Measurements from ENCODE around the gene SLC39A13. TPM values are rescaled to one million over a fixed set of nuclear protein-coding genes. Genes with fewer than 3 reads are reported as not detected.

Gene SLC39A13
- total RNA-seq, 1 donor from 2014 or later, result 40.1 TPM

DNA sequence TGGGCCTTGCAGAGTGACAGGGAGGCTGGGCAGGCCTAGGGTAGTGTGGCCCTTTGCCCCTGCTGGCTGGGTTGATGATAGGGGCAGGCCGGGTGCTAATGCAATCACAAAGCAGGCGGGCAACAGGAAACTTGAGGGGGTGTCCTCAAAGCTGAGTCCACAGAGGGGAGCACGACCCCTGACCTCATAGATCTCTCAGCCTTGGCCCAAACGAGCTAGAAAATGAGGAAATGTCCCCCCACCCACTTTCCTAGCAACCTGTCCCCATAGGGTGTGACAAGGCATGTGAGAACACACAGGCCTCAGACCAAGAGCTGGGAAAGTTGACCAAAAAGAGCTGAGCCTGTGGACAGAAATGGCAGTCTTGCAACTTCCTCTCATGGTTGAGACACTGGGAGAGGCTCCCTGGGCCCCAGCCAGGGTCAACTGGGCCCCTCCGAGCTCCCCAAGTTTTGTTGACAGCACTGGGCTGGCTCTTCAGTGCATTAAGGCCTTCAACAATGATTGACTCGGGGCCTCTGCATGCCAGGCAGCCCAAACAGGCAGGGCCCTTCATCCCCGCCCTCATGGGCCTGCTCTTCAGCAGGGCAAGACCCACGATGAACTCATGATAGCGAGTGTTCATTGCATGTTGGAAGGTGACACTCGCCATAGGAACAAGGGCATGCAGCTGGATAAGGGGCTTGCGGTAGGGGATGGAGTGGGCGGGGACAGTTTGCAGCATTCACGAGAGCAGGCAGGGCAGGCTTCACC is 20.3 kb upstream of the SLC39A13 start:
- DNase-seq, result no peak

DNA sequence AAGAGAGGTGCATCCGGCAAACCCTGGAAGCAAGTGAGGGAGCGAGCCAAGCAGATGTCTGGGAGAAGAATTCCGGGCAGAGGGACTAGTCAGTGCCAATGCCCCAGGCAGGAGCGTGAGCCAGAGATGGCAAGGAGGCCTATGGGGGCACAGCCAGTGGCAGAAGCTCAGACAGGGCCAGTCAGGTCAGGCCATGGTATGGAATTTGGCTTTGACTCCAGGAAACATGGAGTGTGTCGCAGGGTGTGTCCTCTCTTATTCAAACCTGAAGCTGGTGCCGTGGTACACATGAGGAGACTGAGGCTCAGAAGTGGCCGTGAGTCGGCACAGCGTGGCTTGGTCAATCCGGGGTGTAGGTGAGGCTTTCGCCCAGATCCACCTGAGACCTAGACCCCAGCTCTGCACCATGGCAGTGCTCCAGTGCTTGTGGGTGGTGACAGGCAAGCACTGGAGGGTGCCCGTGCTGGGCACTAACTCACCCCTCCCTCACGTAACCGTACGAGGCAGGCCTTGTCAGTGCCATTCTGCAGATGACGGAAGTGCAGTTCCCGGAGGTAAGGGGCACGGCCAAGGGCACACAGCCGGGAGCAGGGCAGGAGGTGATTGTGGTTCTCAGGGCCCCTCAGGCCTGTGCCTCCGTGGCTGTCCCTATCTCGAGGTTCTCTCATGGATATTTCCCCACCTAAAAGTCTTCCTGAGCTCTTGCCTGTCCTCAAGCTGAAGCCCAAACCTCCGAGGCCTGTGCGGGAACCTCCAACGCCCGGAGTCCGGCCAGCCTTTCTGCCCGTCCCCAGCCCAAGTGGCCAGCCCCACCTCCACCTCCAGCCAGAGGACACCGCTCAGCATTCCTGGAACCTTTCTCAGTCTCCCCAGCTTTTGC is 19.5 kb upstream of the SLC39A13 start:
- DNase-seq, result no peak

DNA sequence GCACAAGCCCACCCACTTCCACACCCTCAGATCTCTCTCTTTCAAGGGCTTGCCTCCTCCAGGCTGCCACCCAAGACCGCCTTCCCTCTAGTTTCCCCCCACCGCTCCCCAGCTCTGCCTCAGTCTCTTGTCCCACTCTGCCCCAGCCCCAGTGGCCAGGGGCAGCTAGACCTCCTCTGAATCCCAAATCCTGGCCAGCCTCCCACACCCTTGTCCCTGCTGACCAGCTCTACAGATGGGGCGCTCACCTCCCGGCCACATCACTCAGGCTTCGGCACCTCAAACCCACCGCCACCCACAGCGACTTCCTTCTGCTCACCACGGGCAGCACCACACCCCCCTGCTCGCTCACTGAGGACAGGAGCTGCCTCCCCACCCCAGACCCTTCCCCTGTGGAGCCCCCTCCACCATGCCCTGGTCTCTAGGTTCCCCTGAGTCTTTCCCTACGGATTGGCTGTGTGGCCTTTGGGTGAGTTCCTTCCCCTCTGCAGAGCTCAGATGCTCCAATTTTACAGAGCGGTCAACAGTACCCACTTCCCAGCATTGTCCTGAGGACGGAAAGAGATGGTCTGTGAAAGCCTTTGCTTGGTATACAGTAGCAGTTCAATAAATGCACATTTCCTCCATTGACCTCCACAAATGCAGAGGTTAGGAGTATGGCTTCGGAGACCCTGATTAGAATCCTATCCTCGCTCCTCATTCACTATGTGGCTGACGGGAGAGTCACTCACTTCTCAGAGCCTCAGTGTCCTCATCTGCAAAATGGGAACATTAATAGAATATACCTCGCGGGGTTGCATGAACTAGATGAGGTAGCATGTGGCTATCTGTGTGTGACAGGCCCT is 18.6 kb upstream of the SLC39A13 start:
- no peak for DNase-seq

DNA sequence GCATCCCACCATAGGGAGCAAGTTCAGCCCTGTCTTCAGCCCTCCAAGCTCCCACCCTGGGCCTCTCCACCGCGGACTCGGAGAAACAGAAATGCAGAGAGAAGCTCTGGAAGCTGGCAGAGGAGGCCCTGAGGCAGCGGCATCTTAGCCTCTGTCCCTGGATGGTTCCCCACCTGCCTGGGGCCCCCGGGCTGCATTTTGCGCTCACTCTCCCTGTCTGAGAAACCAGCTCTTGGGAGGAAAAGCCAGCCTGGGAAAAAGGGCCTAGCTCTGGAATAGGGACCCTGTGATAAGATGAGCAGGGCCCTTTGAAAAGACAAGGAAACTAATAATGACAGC is 18.0 kb upstream of the SLC39A13 start:
- no peak for DNase-seq

DNA sequence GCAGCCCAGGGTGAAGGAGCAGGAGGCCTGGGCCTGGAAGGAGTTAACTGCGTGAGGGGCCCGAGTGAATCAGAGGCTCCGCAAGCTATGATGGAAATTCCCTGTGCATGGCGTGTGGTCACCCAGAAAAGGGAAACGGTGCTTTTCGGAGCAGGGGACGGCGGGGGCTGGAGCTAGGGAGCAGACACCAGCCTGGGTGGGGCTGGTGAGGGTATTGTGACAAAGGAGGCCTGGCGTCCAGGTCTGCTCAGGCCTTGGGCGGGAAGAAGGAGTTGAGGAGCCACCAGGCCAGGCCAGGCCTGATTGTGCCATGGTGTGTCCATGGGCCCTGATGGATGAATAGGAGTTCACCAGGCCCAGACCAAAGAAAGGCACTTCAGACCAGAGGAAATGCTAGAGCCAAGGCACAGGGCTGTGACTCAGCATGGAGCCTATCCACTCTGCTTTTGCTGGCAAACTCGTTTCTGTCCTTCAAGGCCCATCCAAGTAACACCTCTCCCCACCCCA is 17.3 kb upstream of the SLC39A13 start:
- DNase-seq, result no peak

DNA sequence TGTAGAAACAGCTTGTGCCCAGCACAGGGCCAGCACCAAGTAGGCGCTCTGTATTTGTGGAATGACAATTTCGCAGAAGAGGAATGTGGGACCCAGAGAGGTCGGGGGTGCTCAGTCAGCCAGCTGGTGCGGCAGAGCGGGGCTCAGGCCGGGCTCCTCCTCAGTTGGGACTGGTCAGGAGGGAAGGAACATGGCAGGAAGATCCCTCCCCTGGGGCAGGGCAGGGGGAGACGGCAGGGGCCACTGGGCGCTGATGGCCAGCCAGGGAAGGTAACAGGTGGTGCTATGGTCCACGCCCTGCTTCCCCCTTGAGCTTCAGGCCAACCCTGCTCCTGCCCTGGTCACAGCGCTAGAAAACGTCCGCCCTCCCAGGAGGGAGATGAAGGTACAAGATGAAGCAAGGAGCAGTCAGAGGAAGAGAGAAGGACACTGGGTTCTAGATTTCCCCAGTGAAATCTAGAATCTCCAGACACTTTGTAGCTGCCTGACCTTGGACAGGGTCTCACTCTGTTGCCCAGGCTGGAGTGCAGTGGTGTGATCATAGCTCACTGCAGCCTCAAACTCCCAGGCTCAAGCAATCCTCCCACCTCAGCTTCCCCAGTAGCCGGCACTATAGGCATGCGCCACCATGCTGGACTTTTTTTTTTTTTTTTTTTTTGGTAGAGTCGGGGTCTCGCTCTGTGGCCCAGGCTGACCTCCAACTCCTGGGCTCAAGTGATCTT is 16.5 kb upstream of the SLC39A13 start:
- no peak for DNase-seq

DNA sequence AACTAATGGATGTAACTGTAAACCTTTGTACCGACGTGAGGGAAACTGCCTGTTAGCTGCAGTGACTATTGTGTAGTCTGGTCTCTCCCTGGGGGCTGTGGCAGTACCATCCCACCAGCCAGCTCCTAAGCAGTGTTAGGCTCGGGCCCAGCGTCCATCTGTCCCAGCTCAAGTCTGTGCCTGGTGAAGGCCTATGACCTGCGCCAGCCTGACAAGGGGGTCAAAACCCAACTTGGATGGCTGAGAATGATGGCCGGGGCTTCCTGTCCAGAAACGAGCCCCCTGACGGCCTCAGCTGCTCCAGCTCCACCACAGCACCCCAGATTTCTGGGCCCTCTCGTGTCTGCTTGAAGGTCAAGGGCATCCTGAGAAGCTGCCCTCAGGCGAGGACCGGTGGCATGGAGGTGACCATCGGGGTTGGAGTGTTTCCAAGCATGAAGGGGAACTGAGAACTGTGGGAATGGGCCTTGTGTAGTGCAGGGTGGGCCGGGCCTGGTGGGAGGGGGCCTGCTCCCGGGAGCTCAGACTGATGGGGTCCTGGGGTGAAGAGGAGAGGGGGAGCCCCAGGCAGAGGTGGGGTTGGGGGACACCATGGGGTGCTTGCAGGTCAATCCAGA is 15.7 kb upstream of the SLC39A13 start:
- no peak for DNase-seq

DNA sequence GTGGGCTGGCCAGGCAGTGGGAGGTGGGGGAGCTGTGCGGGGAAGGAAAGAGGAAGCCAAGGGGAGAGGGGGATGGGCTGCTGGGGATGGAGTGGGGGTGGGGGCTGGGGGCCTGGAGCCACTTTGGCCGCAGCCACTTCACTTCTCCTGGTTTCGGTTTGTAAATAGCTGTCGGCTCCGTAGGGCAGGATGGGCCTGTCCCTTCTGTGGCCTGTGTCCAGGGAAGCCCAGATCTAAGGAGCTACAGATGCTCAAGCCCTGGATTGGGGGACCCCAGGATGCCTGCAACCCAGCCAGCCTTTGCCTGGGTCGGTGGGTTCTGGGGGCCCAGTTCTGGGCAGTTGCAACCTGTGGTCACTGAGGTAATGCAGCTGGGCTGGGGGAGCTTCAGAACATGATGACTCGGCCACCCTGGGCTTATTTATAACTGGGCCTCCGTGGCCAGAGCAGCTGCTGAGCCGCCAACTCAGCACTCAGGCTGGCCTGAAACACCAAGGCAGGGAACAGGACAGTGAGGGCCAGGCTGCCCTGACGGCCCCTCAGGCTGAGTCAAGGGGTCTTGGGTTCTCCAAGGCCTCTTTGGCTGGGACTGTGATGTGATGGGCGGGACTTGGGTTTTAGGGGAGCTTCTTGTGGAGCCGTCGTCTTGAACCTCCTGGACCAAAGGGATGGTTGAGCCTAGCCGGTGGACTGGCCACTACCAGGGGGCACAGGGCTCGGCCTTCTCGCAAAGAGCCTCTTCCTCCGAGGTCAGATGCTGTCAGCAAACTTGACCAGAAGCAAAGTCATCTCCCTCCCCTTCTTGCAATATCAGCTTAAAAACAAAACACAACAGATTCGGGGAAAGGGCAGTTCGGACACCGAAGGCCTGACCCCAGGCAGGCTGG is 15.0 kb upstream of the SLC39A13 start:
- DNase-seq, result peak; percentile 57

DNA sequence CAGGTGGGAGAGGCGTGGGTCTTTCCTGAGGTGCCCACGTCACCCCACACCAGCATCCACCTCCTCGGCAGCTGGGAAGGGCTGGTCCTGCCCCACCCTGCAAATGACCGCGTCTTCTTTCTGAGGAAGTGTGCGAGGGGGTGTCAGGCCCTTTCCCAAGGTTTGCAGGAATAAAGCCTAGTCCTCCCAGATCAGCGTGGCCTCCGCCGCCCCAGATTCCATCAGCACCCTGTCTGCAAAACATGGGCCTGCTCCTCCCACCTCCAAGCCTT is 14.4 kb upstream of the SLC39A13 start:
- DNase-seq, result no peak

DNA sequence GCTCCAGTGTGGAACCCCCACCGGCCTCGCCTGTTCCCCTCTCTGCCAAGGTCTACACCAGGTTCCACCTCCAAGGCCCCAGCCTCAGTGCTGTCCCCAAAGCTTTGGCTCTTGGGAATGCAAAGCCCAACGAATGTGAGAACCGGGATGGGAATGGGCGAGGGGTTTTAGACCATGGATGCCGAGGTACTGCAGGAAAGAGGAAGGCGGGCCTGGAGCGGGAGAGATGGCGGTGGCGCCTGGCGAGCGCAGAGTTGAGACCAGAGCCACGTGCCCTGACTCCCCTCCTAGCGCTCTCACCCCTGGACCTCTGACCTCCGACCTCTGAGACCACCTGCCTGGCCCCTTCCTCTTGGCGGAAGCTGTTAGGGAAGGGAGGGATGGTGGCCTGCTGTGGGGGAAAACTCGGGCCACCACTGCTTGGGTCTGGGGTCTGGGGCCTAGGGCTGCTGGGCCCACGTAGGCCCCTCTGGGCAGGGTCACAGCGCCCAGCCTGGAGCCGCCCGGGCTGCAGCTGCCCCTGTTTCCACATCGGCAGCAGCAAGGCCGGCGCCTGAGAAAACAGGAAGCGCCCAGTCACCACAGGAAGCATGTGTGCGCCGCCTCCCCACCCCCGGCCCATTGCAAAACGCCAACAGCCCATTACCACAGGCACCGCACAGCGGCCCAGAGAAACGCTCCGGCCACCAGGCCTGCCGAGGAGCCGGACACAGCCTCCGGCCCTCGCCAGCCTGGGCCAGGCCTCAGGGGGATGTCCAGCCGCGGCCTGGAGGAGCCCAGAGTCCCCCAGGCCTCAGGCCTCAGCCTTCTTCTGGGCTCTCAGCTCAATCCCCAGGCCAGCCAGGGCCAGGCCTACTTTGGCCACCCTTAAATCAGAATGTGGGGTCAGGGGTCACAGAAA is 13.8 kb upstream of the SLC39A13 start:
- no peak for DNase-seq

DNA sequence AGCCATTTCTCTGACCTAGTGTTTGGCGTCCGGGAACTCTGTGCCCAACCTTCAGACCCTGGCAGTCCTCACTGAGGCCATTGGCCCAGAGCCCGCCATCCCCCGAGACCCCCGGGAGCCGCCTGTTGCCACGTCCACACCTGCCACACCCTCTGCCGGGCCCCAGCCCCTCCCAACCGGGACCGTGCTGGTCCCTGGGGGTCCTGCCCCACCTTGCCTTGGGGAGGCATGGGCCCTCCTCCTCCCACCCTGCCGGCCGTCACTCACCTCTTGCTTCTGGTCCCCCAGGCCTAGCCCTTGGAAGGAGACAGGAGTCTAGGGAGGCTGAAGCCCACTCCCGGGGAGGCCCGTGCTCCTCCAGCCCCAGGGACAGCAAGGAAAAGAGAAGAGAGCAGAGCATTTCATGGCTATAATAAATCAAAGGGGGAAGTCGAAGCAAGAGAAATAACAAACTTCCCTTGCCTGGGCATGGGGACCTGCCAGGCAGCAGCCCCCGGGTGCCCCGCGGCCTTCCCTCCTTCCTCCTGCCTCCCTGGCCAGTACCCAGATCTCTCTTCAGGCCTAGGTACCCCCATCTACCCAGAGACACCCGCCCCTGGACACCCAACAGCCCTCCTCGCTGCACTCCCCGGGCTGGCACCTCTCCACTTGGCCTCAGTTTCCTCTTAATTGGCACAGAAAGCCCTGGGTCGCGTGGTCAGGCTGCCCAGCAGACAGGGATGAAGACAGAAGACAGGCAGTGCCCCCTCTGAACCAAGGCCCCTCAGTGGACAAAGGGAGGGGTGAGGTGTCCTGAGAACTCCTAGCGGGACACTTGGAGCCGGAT is 13.0 kb upstream of the SLC39A13 start:
- DNase-seq, result no peak

DNA sequence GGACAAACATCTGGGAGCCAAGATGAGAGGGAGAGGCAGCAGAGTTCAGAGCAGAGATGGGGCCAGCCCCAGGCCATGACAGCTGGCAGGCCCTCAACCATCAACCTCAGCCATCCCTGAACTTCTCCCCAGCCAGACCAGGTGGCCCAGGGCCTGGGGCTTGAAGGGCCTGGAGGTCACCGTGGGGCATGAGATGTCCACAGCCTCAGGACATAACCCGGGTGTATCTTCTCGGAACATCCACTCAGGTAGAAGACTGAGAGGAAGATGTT is 12.4 kb upstream of the SLC39A13 start:
- DNase-seq, result no peak

DNA sequence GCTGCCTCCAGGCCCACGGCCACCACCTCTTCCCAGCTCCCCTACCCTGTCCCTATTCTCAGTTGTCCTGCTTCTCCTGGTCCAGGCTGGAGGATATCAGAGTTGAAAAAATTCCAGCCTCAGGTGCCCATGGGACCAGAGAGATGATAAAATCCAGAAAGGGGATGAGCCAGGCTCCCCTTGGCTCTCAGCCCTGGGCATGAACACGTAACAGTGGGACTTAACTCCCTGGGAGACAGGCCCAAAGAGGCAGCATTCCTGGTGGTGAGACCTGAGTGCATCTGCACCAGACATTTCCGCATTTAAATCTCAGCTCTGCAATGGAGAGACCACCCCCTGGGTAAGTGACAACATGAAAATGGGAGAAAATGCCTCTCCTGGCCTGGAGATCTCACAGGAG is 10.4 kb upstream of the SLC39A13 start:
- DNase-seq, result no peak

DNA sequence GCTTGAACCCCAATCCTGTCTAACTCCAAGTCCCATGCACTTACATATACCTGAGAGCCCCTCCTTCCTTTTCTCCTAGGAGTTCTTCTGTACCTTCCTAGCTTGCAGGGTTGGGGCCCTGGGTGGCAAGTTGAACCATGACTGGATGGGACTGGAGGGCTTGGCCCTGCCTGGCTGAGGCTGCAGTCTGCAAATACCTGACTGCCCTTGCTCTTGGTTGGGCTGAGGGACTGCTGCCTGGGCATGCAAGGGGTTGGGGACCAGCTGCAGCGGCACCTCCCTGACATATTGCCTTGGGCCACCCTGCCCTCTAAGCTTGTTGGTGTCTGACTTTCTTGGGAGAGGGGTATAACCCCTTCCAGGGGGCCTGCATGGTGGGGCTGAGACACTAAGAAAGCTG is 9.8 kb upstream of the SLC39A13 start:
- DNase-seq, result no peak

DNA sequence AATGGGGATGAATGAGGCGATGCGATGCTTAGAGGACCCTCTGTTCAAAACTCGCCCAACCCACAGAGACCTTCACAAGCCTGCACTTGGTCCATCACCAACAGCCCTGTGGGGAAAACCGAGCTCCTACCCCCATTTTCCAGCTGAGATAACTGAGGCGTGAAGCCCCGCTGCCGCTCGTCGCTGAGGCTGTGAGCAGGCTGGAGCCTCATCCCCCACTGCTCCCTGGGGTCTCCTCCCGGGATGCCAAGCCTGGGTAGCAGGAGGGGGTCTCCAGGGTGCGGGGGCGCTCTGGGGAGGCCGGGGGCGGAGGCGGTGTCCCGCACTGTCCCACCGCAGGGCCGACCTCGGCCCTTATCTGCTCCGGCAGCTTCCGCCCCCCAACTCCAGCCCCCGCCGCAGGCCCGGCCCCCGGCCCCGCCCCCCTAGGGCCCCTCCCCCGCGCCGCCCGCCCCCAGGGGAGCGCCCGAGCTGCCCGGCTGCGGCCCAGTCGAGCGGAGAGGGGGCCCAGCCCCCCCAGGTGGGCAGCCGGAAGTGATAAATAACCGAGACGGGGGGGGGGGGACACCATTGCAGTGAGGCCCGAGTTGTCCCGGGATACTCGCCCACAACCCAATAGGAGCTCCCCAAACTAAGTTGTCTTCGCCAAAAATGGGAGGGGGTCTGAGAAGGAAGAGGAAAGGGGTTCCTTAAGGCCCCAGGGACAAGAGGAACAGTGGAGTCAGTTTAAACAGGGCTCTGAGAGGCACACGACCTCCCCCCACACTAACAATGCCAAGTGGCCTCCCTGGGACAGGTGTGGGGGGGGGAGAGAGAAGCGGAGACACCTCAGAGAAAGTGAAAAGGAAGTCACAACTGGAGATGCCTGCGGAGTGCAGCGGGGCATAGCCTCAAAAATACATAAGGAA is 8.3 kb upstream of the SLC39A13 start:
- peak; percentile 44 for DNase-seq

DNA sequence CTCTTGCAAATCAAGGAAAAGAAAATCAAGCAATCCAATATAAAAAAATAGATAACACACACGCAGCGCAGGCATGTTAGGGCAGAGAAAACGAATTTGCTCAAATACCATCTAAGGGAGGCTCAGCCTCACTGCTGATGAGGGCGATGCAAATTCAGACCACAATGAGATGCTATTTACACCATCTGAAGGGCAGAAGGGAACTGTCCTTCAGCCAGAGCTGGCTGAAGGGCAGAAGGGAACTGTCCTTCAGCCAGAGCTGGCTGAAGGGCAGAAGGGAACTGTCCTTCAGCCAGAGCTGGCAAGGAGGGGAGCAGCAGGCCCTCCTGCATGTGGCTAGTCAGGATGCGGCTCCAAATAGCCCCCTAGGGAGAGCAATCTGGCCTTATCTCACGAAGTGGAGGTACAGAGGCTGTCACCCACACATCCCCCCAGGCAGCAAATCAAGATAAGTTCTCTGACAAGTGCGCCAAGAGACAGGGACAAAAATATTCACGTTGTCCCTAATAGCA is 7.6 kb upstream of the SLC39A13 start:
- no peak for DNase-seq

DNA sequence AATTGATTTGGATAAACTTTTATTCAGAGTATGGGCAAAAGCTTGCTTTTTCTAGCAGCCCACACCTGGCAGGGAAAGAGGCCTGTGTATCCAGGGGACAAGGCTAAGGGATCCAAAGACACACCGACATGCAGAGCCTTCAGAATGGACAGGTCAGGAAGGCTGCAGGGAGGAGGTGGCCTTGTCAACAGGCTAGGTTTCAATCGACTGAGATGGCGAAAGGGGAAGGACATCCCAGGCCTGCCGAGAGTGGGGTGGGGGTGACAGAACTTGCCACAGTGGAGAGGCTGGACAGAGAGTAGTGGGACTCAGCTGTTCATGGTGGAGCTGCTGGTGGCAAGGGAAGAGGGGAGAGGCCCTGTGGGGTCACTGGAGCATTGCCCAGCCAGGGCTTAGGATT is 5.3 kb upstream of the SLC39A13 start:
- no peak for DNase-seq

DNA sequence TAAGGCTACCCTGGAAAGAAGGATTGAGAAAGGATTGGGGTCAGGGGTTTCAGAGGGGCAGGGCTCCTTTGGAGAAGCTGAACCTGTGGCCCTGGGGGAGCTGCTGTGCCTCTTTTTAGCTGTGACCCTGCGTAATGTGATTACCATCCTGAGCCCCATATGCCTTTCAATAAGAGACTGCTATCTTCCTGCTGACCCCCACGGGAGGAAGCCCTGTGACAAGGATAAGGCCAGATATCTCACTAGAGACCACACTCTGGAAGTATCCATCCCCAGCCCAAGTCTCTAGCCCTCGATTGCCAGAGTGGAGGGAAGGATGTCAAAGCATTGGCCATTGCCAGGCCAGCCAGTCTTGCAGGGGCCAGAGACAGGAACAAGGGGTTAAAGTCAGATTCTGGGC is 4.8 kb upstream of the SLC39A13 start:
- DNase-seq, result no peak

Measured in tongue (tissue), 2 donors.